ENCODE data around the gene MORN4. TPM values are rescaled to one million over a fixed set of nuclear protein-coding genes. Genes with fewer than 3 reads are reported as not detected.
"Not testable (repeated sequence)": the region's sequence is repeated elsewhere in the genome, so short reads cannot be mapped to it uniquely, and the experiment has no call there.

Gene MORN4
- total RNA-seq, 4 donors from 2014 or later = 0.34 to 3.6 (median 1.2) TPM

GRCh38 chr10:97580421-97581367 is 52.6 kb downstream of the MORN4 start:
- no peak overlapping the region for H3K4me3 ChIP-seq
- intact Hi-C loops (cut with DNase I) = no loop called here
- H3K36me3 ChIP-seq = no peaks in the 10 kb centered on the region
- no peak overlapping the region for H3K27ac ChIP-seq
- WGBS, 2 donors = 78 to 80% methylated on average over 5 to 9 of the region's 9 CpGs
- peaks cover 0 to 21% (median 9%) of the 10 kb centered on the region in 3 donors for H3K4me1 ChIP-seq
- H3K27me3 ChIP-seq = peaks cover 0 to 7% (median 0%) of the 10 kb centered on the region in 4 donors
- no peak for DNase-seq
- TF ChIP-seq POLR2A (IDR thresholded peaks at IDR 0.05) = no peak
- TF ChIP-seq CTCF (IDR thresholded peaks at IDR 0.05) = no peak
- no peaks in the 10 kb centered on the region for H3K9me3 ChIP-seq

DNA sequence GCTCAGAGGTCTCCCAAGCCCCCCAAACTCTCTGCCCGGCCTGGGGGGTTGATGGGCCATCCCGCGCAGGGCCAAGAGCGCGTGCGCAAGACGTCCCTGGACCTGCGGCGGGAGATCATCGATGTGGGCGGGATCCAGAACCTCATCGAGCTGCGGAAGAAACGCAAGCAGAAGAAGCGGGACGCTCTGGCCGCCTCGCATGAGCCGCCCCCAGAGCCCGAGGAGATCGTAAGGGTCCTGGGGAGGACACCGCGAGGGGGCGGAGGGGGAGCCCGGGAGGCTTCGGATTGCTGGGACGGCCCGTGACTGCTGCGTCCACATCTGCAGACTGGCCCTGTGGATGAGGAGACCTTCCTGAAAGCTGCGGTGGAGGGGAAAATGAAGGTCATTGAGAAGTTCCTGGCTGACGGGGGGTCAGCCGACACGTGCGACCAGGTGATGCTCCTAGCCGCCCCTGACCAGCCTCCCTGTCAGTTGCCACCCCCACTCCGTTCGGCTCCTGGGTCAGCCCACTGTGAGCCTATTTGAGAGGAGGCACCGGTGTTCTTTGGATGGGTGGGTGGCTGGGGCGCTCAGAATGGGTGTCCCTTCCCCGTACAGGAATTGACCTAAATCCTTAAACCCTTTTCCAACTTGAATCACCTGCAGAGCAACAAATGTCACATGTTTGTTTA is 55.0 kb downstream of the MORN4 start:
- WGBS, 2 donors = 77 to 86% methylated on average over 13 to 34 of the region's 40 CpGs
- TF ChIP-seq POLR2A (IDR thresholded peaks at IDR 0.05) = no peak

DNA sequence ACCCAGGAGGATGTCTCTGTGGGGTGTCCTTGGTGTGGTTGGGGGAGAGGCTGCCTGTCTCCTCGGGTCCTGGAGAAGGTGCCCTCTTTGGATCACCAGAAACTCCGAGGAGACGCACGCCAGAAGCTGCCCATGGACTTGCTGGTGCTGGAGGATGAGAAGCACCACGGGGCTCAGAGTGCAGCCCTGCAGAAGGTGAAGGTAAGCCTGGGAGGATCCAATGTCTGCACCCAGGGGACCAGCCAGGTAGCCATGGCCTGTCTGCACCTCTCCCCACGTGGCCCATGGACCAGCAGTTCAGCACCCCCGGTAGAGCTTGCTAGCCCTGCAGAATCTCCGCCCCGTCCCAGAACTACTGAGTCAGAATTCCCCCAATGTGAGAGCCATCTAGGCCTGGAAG is 55.6 kb downstream of the MORN4 start:
- H3K27me3 ChIP-seq = peaks cover 0 to 7% (median 0%) of the 10 kb centered on the region in 4 donors
- TF ChIP-seq POLR2A (IDR thresholded peaks at IDR 0.05) (no peak), CTCF (IDR thresholded peaks at IDR 0.05) (no peak)
- H3K9me3 ChIP-seq = no peaks in the 10 kb centered on the region
- no peaks in the 10 kb centered on the region for H3K36me3 ChIP-seq
- WGBS, 2 donors = 77 to 94% methylated on average over 2 to 3 of the region's 9 CpGs
- no peak for DNase-seq
- no peak overlapping the region for H3K4me3 ChIP-seq
- peaks cover 3 to 24% (median 13%) of the 10 kb centered on the region in 3 donors for H3K4me1 ChIP-seq
- H3K27ac ChIP-seq = no peak overlapping the region
- intact Hi-C loops (cut with DNase I) = no loop called here

More for the DNA sequence above, 55.0 kb downstream of the MORN4 start:
- H3K36me3 ChIP-seq = no peaks in the 10 kb centered on the region
- no peak overlapping the region for H3K4me3 ChIP-seq
- no peak for DNase-seq
- peaks cover 0 to 7% (median 0%) of the 10 kb centered on the region in 4 donors for H3K27me3 ChIP-seq
- no peaks in the 10 kb centered on the region for H3K9me3 ChIP-seq
- intact Hi-C loops (cut with DNase I) = no loop called here
- H3K27ac ChIP-seq = no peak overlapping the region
- peaks cover 0 to 18% (median 10%) of the 10 kb centered on the region in 3 donors for H3K4me1 ChIP-seq

DNA sequence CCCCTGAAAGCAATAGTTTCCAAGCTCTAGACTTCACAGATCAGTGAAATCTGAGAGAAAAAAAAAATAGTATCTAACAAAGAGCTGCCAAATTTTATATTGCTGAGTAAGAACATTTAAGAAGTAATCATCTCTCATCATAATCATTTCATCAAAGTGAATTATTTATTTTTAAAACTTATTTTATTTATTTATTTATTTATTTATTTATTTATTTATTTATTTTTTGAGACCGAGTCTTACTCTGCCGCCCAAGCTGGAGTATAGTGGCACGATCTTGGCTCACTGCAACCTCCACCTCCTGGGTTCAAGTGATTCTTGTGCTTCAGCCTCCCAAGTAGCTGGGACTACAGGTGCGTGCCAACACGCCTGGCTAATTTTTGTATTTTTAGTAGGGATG is 56.8 kb downstream of the MORN4 start:
- 38 to 60% methylated on average over 5 of the region's 5 CpGs for WGBS, 2 donors
- DNase-seq; H3K4me3 ChIP-seq; H3K27me3 ChIP-seq; H3K9me3 ChIP-seq; intact Hi-C loops (cut with DNase I); H3K27ac ChIP-seq; H3K36me3 ChIP-seq: not testable (repeated sequence)
- peaks cover 11 to 36% (median 22%) of the 10 kb centered on the region in 3 donors for H3K4me1 ChIP-seq

DNA sequence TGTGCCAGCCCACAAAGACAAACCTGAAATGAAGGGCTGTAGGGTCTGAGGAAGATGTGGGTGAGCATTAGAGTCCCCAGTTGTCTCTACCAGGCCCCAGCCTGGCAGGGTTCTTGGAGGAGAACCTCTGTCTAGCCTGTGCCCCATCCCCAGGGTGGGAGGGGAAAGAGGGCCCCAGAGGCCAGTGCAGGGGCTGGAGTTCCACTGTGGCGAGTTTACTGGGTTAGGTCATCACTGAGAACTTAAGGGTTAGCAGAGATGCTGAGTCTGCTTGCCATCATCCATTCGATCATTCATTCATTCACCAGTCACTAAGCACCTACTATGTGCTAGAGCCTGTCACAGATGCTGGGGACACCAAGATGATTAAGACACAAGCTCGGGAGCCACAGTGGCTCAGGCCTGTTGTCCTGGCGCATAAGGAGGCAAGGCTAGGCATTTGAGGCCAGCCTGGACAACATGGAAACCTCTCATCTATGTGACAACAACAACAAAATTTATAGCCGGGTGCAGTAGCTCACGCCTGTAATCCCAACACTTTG is 58.1 kb downstream of the MORN4 start:
- intact Hi-C loops (cut with DNase I) = no loop called here
- Histone ChIP-seq H3K9me3 (no peaks in the 10 kb centered on the region), H3K27me3 (peaks cover 0 to 7% (median 0%) of the 10 kb centered on the region in 4 donors), H3K4me1 (peaks cover 23 to 49% (median 34%) of the 10 kb centered on the region in 3 donors), H3K36me3 (peaks cover 0 to 12% (median 0%) of the 10 kb centered on the region in 3 donors), H3K27ac (peak overlapping the region in 2 of 4 donors; percentile 17 to 25), H3K4me3 (no peak overlapping the region)
- DNase-seq = no peak
- TF ChIP-seq CTCF (IDR thresholded peaks at IDR 0.05) (no peak), POLR2A (IDR thresholded peaks at IDR 0.05) (no peak)
- WGBS, 2 donors = 78% methylated on average over 5 of the region's 6 CpGs; no CpG with 5 or more reads in 1 of the 2 donors

Measured in esophagus squamous epithelium (tissue), 5 donors.